ENCODE measurements around the gene GPR6. TPM values are rescaled to one million over a fixed set of nuclear protein-coding genes. Genes with fewer than 3 reads are reported as not detected.
A peak's percentile ranks its signal among the peaks of the same experiment; 100 is the strongest.

The GPR6 gene
- total RNA-seq, 1 experiment from 2014 or later = not detected

DNA sequence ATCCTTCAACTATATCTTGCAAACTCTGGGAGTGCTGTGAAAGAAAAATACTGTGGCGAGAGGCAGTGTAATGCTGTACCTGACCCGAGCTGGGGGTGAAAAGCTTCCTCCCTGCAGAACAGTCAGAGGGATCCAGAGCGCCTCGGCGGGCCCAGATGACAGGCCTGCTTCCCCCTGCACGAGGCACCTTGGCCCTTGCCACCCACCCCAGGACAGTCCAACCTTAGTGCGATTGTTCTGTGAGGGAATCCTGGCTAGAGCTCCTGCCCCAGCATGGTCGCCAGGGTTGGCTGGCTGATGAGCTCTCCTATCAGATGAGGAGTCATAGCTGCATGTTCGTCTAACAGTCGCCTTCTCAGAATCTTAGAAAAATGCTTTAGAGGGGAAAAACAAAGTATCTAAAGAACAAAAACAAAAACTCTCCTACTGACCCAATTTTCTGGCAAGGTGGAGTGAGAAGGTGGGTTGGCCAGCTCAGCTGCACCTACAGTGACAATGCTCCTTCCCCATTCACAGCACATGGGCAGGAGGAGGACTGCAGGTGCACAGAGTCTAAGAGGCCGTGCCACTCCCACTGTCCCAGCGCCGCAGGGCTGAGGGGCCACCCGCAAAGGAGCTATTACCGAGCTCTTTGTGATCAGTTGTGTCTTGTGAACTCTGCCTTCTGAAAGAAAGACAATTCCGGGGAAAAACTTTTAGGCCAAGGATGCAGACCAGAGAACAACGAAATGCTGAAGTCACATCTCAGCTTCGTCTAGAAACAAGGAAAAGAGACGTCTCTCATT is 28.6 kb upstream of the GPR6 start:
- H4K20me1 ChIP-seq (ENCODE audit: insufficient read depth) = no peaks in the 10 kb centered on the region
- ChIA-PET CTCF (no interaction called here), POLR2A (ENCODE audit: unreplicated experiment) (no interaction called here)
- intact Hi-C loops (cut with micrococcal nuclease; ENCODE audit: unreplicated experiment) = no loop called here
- H3K4me3 ChIP-seq = no peak overlapping the region
- H2AFZ ChIP-seq = no peak overlapping the region
- no peaks in the 10 kb centered on the region for H3K9me3 ChIP-seq (ENCODE audit: insufficient read depth, low read depth)
- H3K4me2 ChIP-seq = no peak overlapping the region
- TF ChIP-seq, protein P1, sequence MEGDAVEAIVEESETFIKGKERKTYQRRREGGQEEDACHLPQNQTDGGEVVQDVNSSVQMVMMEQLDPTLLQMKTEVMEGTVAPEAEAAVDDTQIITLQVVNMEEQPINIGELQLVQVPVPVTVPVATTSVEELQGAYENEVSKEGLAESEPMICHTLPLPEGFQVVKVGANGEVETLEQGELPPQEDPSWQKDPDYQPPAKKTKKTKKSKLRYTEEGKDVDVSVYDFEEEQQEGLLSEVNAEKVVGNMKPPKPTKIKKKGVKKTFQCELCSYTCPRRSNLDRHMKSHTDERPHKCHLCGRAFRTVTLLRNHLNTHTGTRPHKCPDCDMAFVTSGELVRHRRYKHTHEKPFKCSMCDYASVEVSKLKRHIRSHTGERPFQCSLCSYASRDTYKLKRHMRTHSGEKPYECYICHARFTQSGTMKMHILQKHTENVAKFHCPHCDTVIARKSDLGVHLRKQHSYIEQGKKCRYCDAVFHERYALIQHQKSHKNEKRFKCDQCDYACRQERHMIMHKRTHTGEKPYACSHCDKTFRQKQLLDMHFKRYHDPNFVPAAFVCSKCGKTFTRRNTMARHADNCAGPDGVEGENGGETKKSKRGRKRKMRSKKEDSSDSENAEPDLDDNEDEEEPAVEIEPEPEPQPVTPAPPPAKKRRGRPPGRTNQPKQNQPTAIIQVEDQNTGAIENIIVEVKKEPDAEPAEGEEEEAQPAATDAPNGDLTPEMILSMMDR (conservative IDR thresholded peaks at IDR 0.05) = no peak
- no peak for TF ChIP-seq EZH2 (IDR thresholded peaks at IDR 0.05; ENCODE audit: low read depth)
- no peaks in the 10 kb centered on the region for H3K27me3 ChIP-seq (ENCODE audit: insufficient read depth, low read depth)
- DNase-seq = peak in 1 of 2 experiments; percentile 22
- no peaks in the 10 kb centered on the region for H3K79me2 ChIP-seq (ENCODE audit: low read depth)
- peaks cover 13% of the 10 kb centered on the region; the same call in 1 of the 2 replicates for H3F3A ChIP-seq (ENCODE audit: insufficient read depth, low read depth)
- H3K36me3 ChIP-seq (ENCODE audit: low read depth) = no peaks in the 10 kb centered on the region
- H3K9me2 ChIP-seq (ENCODE audit: insufficient read depth) = no peaks in the 10 kb centered on the region
- H3K27ac ChIP-seq = no peak overlapping the region
- peaks cover 28% of the 10 kb centered on the region for H3K4me1 ChIP-seq (replicated peaks; ENCODE audit: insufficient read depth)
- BruUV-seq (replicated peaks) = no TSS peak

DNA sequence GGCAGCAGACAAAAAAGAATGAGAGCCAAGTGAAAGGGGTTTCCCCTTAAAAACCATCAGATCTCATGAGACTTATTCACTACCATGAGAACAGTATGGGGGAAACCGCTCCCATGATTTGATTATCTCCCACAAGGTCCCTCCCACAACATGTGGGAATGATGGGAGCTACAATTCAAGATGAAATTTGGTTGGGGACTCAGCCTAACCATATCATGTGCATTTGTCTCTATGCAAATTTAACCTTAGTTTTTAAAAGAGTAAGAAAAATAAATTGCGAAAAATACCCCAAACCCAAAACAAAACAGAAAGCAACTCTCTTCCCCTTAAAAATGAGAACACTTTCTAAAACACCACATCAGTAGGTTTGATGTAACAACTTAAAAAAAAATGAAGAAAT is 22.6 kb upstream of the GPR6 start:
- H3K79me2 ChIP-seq (ENCODE audit: low read depth) = no peaks in the 10 kb centered on the region
- ChIA-PET POLR2A (ENCODE audit: unreplicated experiment) (no interaction called here), CTCF (no interaction called here)
- peaks cover 6% of the 10 kb centered on the region for H3K4me1 ChIP-seq (replicated peaks; ENCODE audit: insufficient read depth)
- peaks cover 2% of the 10 kb centered on the region; the same call in 1 of the 2 replicates for H3F3A ChIP-seq (ENCODE audit: insufficient read depth, low read depth)
- H4K20me1 ChIP-seq (ENCODE audit: insufficient read depth) = no peaks in the 10 kb centered on the region
- H3K9me3 ChIP-seq (ENCODE audit: insufficient read depth, low read depth) = no peaks in the 10 kb centered on the region
- H3K27ac ChIP-seq = no peak overlapping the region
- TF ChIP-seq, protein P1 (conservative IDR thresholded peaks at IDR 0.05) = no peak
- no peak for TF ChIP-seq EZH2 (IDR thresholded peaks at IDR 0.05; ENCODE audit: low read depth)
- intact Hi-C loops (cut with micrococcal nuclease; ENCODE audit: unreplicated experiment) = no loop called here
- DNase-seq = no peak
- BruUV-seq (replicated peaks) = no TSS peak
- H3K4me2 ChIP-seq = no peak overlapping the region
- H3K36me3 ChIP-seq (ENCODE audit: low read depth) = no peaks in the 10 kb centered on the region
- no peak overlapping the region for H2AFZ ChIP-seq
- H3K9me2 ChIP-seq (ENCODE audit: insufficient read depth) = no peaks in the 10 kb centered on the region
- no peaks in the 10 kb centered on the region for H3K27me3 ChIP-seq (ENCODE audit: insufficient read depth, low read depth)
- no peak overlapping the region for H3K4me3 ChIP-seq

DNA sequence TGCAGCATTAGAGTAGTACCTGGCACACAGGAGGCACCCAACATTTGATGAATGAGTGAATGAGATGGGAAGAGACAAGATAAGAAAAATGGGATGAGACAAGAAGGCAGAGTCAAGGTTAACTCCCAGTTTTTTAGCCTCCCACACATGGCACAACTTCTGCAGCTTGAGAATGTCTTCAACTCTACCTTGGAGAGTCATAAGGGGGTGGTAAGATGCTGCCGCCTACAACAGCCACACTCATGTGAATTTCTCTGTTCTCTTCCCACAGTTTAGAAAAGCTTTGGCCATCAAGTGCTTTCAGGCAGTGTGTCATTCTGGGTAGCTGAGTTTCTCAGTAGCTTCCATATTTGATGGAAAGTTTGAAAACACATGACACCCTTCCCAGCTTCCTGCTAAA is 19.5 kb upstream of the GPR6 start:
- Histone ChIP-seq H3F3A (ENCODE audit: insufficient read depth, low read depth) (peaks cover 28% of the 10 kb centered on the region; the same call in 1 of the 2 replicates), H3K4me1 (replicated peaks; ENCODE audit: insufficient read depth) (peaks cover 29% of the 10 kb centered on the region), H4K20me1 (ENCODE audit: insufficient read depth) (no peaks in the 10 kb centered on the region), H3K4me2 (no peak overlapping the region), H3K36me3 (ENCODE audit: low read depth) (no peaks in the 10 kb centered on the region), H3K27ac (no peak overlapping the region), H3K4me3 (no peak overlapping the region), H2AFZ (no peak overlapping the region), H3K9me3 (ENCODE audit: insufficient read depth, low read depth) (no peaks in the 10 kb centered on the region; the same call in 1 of the 2 replicates), H3K27me3 (ENCODE audit: insufficient read depth, low read depth) (no peaks in the 10 kb centered on the region), H3K79me2 (ENCODE audit: low read depth) (no peaks in the 10 kb centered on the region), H3K9me2 (ENCODE audit: insufficient read depth) (no peaks in the 10 kb centered on the region)
- CTCF ChIA-PET = no interaction called here
- no peak for DNase-seq
- no TSS peak for BruUV-seq (replicated peaks)
- POLR2A ChIA-PET (ENCODE audit: unreplicated experiment) = no interaction called here
- TF ChIP-seq, protein P1 (conservative IDR thresholded peaks at IDR 0.05) = no peak
- TF ChIP-seq EZH2 (IDR thresholded peaks at IDR 0.05; ENCODE audit: low read depth) = no peak
- intact Hi-C loops (cut with micrococcal nuclease; ENCODE audit: unreplicated experiment) = no loop called here
